Measurements from ENCODE around the gene IGFBP2.

IGFBP2 gene

GRCh38 chr2:216672466-216672865 is 39.2 kb downstream of the IGFBP2 start:
- Histone ChIP-seq H3K4me3 (ENCODE audit: insufficient read depth, low read length, poor library complexity, severe bottlenecking) (no peak overlapping the region), H3K27me3 (ENCODE audit: low read length) (no peaks in the 10 kb centered on the region), H3K9me2 (replicated peaks; ENCODE audit: insufficient read depth, low read length) (no peaks in the 10 kb centered on the region), H3K36me3 (ENCODE audit: low read length) (no peaks in the 10 kb centered on the region), H3K27ac (ENCODE audit: low read depth, low read length) (no peak overlapping the region), H2AFZ (ENCODE audit: low read depth, low read length, severe bottlenecking) (no peak overlapping the region), H3K9ac (ENCODE audit: low read length) (no peak overlapping the region), H3F3A (ENCODE audit: insufficient read depth) (no peaks in the 10 kb centered on the region), H3K79me2 (ENCODE audit: insufficient read depth, low read length) (no peaks in the 10 kb centered on the region), H3K9me3 (ENCODE audit: insufficient read depth, low read length) (no peaks in the 10 kb centered on the region), H4K20me1 (ENCODE audit: low read depth, low read length) (no peaks in the 10 kb centered on the region), H3K4me2 (ENCODE audit: low read depth, low read length, poor library complexity, severe bottlenecking) (no peak overlapping the region)
- no peak for TF ChIP-seq EZH2phosphoT487 (conservative IDR thresholded peaks at IDR 0.05; ENCODE audit: low read length)
- TF ChIP-seq CTCF (IDR thresholded peaks at IDR 0.05; ENCODE audit: insufficient read depth, low read length, poor library complexity, severe bottlenecking): no peak

GRCh38 chr2:216673021-216673420 is 39.8 kb downstream of the IGFBP2 start:
- Histone ChIP-seq H3K27me3 (ENCODE audit: low read length) (no peaks in the 10 kb centered on the region), H4K20me1 (ENCODE audit: low read depth, low read length) (no peaks in the 10 kb centered on the region), H3K27ac (ENCODE audit: low read depth, low read length) (no peak overlapping the region), H3K79me2 (ENCODE audit: insufficient read depth, low read length) (no peaks in the 10 kb centered on the region), H3F3A (ENCODE audit: insufficient read depth) (no peaks in the 10 kb centered on the region), H3K9me2 (replicated peaks; ENCODE audit: insufficient read depth, low read length) (no peaks in the 10 kb centered on the region), H3K9me3 (ENCODE audit: insufficient read depth, low read length) (no peaks in the 10 kb centered on the region), H3K4me2 (ENCODE audit: low read depth, low read length, poor library complexity, severe bottlenecking) (no peak overlapping the region), H2AFZ (ENCODE audit: low read depth, low read length, severe bottlenecking) (no peak overlapping the region), H3K36me3 (ENCODE audit: low read length) (no peaks in the 10 kb centered on the region), H3K9ac (ENCODE audit: low read length) (no peak overlapping the region), H3K4me3 (ENCODE audit: insufficient read depth, low read length, poor library complexity, severe bottlenecking) (no peak overlapping the region)
- TF ChIP-seq EZH2phosphoT487 (conservative IDR thresholded peaks at IDR 0.05; ENCODE audit: low read length) (no peak), CTCF (IDR thresholded peaks at IDR 0.05; ENCODE audit: insufficient read depth, low read length, poor library complexity, severe bottlenecking) (no peak)

- no peaks in the 10 kb centered on the region for H4K20me1 ChIP-seq (ENCODE audit: low read depth, low read length)
- H3K9me2 ChIP-seq (replicated peaks; ENCODE audit: insufficient read depth, low read length): no peaks in the 10 kb centered on the region
- H2AFZ ChIP-seq (ENCODE audit: low read depth, low read length, severe bottlenecking): no peak overlapping the region
- H3K27me3 ChIP-seq (ENCODE audit: low read length): no peaks in the 10 kb centered on the region
- H3K4me2 ChIP-seq (ENCODE audit: low read depth, low read length, poor library complexity, severe bottlenecking): no peak overlapping the region
- no peaks in the 10 kb centered on the region for H3F3A ChIP-seq (ENCODE audit: insufficient read depth)
- no peaks in the 10 kb centered on the region for H3K36me3 ChIP-seq (ENCODE audit: low read length)
- no peaks in the 10 kb centered on the region for H3K79me2 ChIP-seq (ENCODE audit: insufficient read depth, low read length)
- no peak overlapping the region for H3K27ac ChIP-seq (ENCODE audit: low read depth, low read length)
- H3K9ac ChIP-seq (ENCODE audit: low read length): no peak overlapping the region
- no peaks in the 10 kb centered on the region for H3K9me3 ChIP-seq (ENCODE audit: insufficient read depth, low read length)
- H3K4me3 ChIP-seq (ENCODE audit: insufficient read depth, low read length, poor library complexity, severe bottlenecking): no peak overlapping the region
- TF ChIP-seq EZH2phosphoT487 (conservative IDR thresholded peaks at IDR 0.05; ENCODE audit: low read length): no peak
- TF ChIP-seq CTCF (IDR thresholded peaks at IDR 0.05; ENCODE audit: insufficient read depth, low read length, poor library complexity, severe bottlenecking): no peak
Observed at GRCh38 chr2:216673609-216674008, 40.4 kb downstream of the IGFBP2 start.
